Measurements from ENCODE around the gene MB. TPM values are rescaled to one million over a fixed set of nuclear protein-coding genes. Genes with fewer than 3 reads are reported as not detected.

Gene MB
- total RNA-seq (2011; cell fraction: chromatin; rRNA removed; ENCODE audit: low replicate concordance), result not detected in 2 replicates
- not detected in 2 replicates for total RNA-seq (2011; cell fraction: nucleolus; rRNA removed)
- not detected in 2 replicates for total RNA-seq (2011; cell fraction: nucleoplasm; rRNA removed)
- total RNA-seq (2014; rRNA removed), result not detected in 2 replicates
- not detected in 2 replicates for total RNA-seq (2014; rRNA removed; fragmentation: Illumina TruSeq; extraction: Trizol)
- total RNA-seq (2015; rRNA removed; fragmentation: Illumina TruSeq; extraction: Trizol), result not detected in 2 replicates
- not detected in 2 replicates for total RNA-seq (2021)
- polyA plus RNA-seq (2011; rRNA removed), result not detected in 2 replicates
- polyA plus RNA-seq (2011; cell fraction: cytosol; rRNA removed), result not detected in 2 replicates
- polyA plus RNA-seq (2011; cell fraction: nucleus; rRNA removed), result not detected in 2 replicates
- polyA plus RNA-seq (2012), result 0.42 TPM in 1 of 2 replicates, not detected in the other
- polyA plus RNA-seq (2014; fragmentation: Illumina TruSeq; extraction: Trizol), result not detected in 2 replicates
- polyA plus RNA-seq (2014; fragmentation: Nextera tagmentation; extraction: Ambion mirVana), result not detected
- polyA plus RNA-seq (2014; rRNA removed), result not detected in 2 replicates
- not detected in 2 replicates for polyA minus RNA-seq (2011; rRNA and poly(A)+ RNA removed)
- polyA minus RNA-seq (2011; cell fraction: cytosol; rRNA and poly(A)+ RNA removed), result not detected in 2 replicates
- polyA minus RNA-seq (2011; cell fraction: nucleus; rRNA and poly(A)+ RNA removed), result not detected in 2 replicates
- Bru-seq, nascent RNA, result percentile 12 among the genes with signal in this experiment
- not detected for BruChase-seq, experiment 1, labeled RNA remaining after a 2-hour chase
- percentile 15 among the genes with signal in this experiment for BruChase-seq, experiment 2, labeled RNA remaining after a 6-hour chase
- long read RNA-seq, experiment 1, result 0 reads
- long read RNA-seq, experiment 2, result 0 reads
- long read RNA-seq, experiment 3, result 0 reads

DNA sequence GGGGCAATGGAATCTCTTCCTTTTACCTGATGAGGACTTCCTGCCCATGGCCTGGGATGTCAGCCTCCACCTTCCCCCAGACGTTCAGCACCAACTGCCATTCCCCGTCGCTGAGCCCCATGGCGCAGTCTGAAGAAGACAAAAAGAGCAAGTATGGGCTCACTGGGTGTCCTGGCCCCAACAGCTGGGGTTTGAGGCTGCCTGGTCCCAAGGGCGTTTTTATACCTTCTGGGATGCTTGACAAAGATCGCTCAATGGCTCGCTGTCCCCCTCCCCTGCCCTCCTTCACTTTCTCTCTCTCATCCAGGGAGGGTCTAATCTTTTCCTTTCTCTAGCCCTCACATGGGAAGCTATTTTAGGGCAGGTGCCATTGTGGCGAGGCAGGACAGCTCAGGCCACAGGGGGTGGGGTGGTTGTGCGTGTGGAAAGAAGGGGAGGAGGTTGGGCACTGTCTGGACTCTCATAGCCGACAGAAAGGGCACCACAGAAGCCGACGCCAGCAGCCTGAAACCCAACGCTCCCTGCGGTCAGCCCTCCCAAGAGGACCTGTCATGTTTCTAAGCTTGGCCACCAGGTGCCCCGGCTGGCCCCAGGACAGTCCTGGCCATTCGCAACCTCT lies at the start of gene MB:
TSS of gene MB (minus strand) at position 193 of the 619 bp plus-strand sequence. CDS start at position 121, 72 bp downstream.
- no peak within 1 kb of the TSS for H3K4me3 ChIP-seq
- H3K4me2 ChIP-seq (ENCODE audit: insufficient read depth, low read length), result no peak within 1 kb of the TSS
- ATAC-seq (no peak), FAIRE-seq (no peak), DNase-seq (ENCODE audit: extremely low read depth in 1 of 4, low spot score in 3 of 4) (no peak)
- H4K20me1 ChIP-seq (replicated peaks; ENCODE audit: control insufficient read depth, insufficient read depth, low read length), result no peaks in the 10 kb centered on the region
- in situ Hi-C loops (cut with MboI), result loop anchor here (10.0 kb wide), 1 partner anchor 508 kb away; no protein-coding TSS in a partner anchor
- POLR2A ChIA-PET, result interaction anchor here (0.7 kb wide), 1 partner anchor 92 kb away, joined by 3 read pairs; no protein-coding TSS in a partner anchor
- H3K9me1 ChIP-seq (ENCODE audit: control insufficient read depth, insufficient read depth, low read length), result no peaks in the 10 kb centered on the region
- CTCF ChIA-PET (ENCODE audit: low intra/inter-chr PET ratio), result no interaction called here
- no peak within 1 kb of the TSS for H3K27ac ChIP-seq (ENCODE audit: extremely low read depth, low read depth, low read length)
- BruUV-seq (replicated peaks), result no TSS peak
- H3K27me3 ChIP-seq (ENCODE audit: control insufficient read depth in 2 of 2, insufficient read depth in 2 of 2, low read length in 2 of 2), result peaks cover 0 to 5% of the 10 kb centered on the region in 2 experiments; a peak in 2 of 5 replicates
- H3K79me2 ChIP-seq (ENCODE audit: control insufficient read depth, insufficient read depth, low read length), result no peaks in the 10 kb centered on the region
- H3K9me3 ChIP-seq (replicated peaks; ENCODE audit: control insufficient read depth, insufficient read depth, low read depth, low read length), result no peaks in the 10 kb centered on the region
- no peaks in the 10 kb centered on the region for H3K36me3 ChIP-seq (ENCODE audit: control insufficient read depth, insufficient read depth, low read length)
- peaks cover 0 to 7% of the 10 kb centered on the region in 2 experiments; a peak in 3 of 5 replicates for H3K4me1 ChIP-seq (replicated peaks in 1 of 2; ENCODE audit: control insufficient read depth in 2 of 2, insufficient read depth in 2 of 2, low read length in 2 of 2)
- 32% methylated on average over 11 of the region's 16 CpGs for WGBS (ENCODE audit: insufficient coverage, low coverage, missing lambda C conversion rate)
- intact Hi-C loops (cut with micrococcal nuclease), result no loop called here
- H3K9ac ChIP-seq (ENCODE audit: insufficient read depth in 1 of 2, low read depth in 2 of 2, low read length in 2 of 2), result no peak within 1 kb of the TSS
- no peak within 1 kb of the TSS for H2AFZ ChIP-seq (ENCODE audit: low read depth, low read length)
- TF ChIP-seq CUX1 (CRISPR knock-in tag; IDR thresholded peaks at IDR 0.05) (no peak), C11orf30 (IDR thresholded peaks at IDR 0.05; ENCODE audit: low read depth) (no peak), ZNF444 (CRISPR knock-in tag; IDR thresholded peaks at IDR 0.05) (no peak), THRAP3 (IDR thresholded peaks at IDR 0.05; ENCODE audit: borderline replicate concordance) (no peak), ZNF12 (CRISPR knock-in tag; IDR thresholded peaks at IDR 0.05) (no peak), FOXJ2 (tag; IDR thresholded peaks at IDR 0.05) (no peak), TARDBP (IDR thresholded peaks at IDR 0.05) (no peak), ZBTB7A (IDR thresholded peaks at IDR 0.05; ENCODE audit: borderline replicate concordance, control insufficient read depth, low read depth, low read length) (no peak), PCBP2 (IDR thresholded peaks at IDR 0.05; ENCODE audit: low read depth, low read length, poor library complexity, severe bottlenecking) (no peak)
- TF ChIP-seq, protein P1, sequence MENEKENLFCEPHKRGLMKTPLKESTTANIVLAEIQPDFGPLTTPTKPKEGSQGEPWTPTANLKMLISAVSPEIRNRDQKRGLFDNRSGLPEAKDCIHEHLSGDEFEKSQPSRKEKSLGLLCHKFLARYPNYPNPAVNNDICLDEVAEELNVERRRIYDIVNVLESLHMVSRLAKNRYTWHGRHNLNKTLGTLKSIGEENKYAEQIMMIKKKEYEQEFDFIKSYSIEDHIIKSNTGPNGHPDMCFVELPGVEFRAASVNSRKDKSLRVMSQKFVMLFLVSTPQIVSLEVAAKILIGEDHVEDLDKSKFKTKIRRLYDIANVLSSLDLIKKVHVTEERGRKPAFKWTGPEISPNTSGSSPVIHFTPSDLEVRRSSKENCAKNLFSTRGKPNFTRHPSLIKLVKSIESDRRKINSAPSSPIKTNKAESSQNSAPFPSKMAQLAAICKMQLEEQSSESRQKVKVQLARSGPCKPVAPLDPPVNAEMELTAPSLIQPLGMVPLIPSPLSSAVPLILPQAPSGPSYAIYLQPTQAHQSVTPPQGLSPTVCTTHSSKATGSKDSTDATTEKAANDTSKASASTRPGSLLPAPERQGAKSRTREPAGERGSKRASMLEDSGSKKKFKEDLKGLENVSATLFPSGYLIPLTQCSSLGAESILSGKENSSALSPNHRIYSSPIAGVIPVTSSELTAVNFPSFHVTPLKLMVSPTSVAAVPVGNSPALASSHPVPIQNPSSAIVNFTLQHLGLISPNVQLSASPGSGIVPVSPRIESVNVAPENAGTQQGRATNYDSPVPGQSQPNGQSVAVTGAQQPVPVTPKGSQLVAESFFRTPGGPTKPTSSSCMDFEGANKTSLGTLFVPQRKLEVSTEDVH (IDR thresholded peaks at IDR 0.05; ENCODE audit: low read depth, partially characterized antibody), result no peak
